ENCODE results near the gene FJX1.
"Not testable (repeated sequence)": the region's sequence is repeated elsewhere in the genome, so short reads cannot be mapped to it uniquely, and the experiment has no call there.

FJX1 gene

GRCh38 chr11:35662061-35662648, 43.9 kb downstream of the FJX1 start:
- Histone ChIP-seq H3K27me3 (peaks cover 60% of the 10 kb centered on the region), H3K27ac (peak overlapping the region; percentile 68), H3K4me3 (ENCODE audit: low read depth in 1 of 2, low read length in 1 of 2) (peak overlapping the region; percentile 64 to 72), H3K4me1 (ENCODE audit: control insufficient read depth in 1 of 2, insufficient read depth in 1 of 2, low read depth in 1 of 2, low read length in 1 of 2) (peaks cover 16 to 23% of the 10 kb centered on the region in 2 experiments), H3K9me3 (no peaks in the 10 kb centered on the region), H3K36me3 (no peaks in the 10 kb centered on the region)
- no peak for TF ChIP-seq CTCF (IDR thresholded peaks at IDR 0.05)

- Histone ChIP-seq H3K9me3 (no peaks in the 10 kb centered on the region), H3K27ac (peak within 1 kb of the TSS; percentile 68), H3K36me3 (no peaks in the 10 kb centered on the region), H3K27me3 (peaks cover 53% of the 10 kb centered on the region), H3K4me3 (ENCODE audit: low read depth in 1 of 2, low read length in 1 of 2) (peak within 1 kb of the TSS; percentile 64 to 72), H3K4me1 (ENCODE audit: control insufficient read depth in 1 of 2, insufficient read depth in 1 of 2, low read depth in 1 of 2, low read length in 1 of 2) (peaks cover 16 to 23% of the 10 kb centered on the region in 2 experiments)
- no peak for TF ChIP-seq CTCF (IDR thresholded peaks at IDR 0.05)
Measured at GRCh38 chr11:35662649-35663407, 44.6 kb downstream of the FJX1 start, which contains the start of gene TRIM44. Gene TRIM44 (plus strand): TSS chr11:35662775. CDS start chr11:35663112, 337 bp downstream.

DNA sequence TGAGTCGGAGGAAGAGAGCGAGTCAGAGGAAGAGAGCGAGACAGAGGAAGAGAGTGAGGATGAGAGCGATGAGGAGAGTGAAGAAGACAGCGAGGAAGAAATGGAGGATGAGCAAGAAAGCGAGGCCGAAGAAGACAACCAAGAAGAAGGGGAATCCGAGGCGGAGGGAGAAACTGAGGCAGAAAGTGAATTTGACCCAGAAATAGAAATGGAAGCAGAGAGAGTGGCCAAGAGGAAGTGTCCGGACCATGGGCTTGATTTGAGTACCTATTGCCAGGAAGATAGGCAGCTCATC, 45.1 kb downstream of the FJX1 start:
- Histone ChIP-seq H3K4me3 (ENCODE audit: low read depth in 1 of 2, low read length in 1 of 2) (peak overlapping the region; percentile 64 to 72), H3K27me3 (peaks cover 48% of the 10 kb centered on the region), H3K36me3 (no peaks in the 10 kb centered on the region), H3K27ac (peak overlapping the region; percentile 68), H3K4me1 (ENCODE audit: control insufficient read depth in 1 of 2, insufficient read depth in 1 of 2, low read depth in 1 of 2, low read length in 1 of 2) (peaks cover 16 to 23% of the 10 kb centered on the region in 2 experiments), H3K9me3 (no peaks in the 10 kb centered on the region)
- no peak for TF ChIP-seq CTCF (IDR thresholded peaks at IDR 0.05)

DNA sequence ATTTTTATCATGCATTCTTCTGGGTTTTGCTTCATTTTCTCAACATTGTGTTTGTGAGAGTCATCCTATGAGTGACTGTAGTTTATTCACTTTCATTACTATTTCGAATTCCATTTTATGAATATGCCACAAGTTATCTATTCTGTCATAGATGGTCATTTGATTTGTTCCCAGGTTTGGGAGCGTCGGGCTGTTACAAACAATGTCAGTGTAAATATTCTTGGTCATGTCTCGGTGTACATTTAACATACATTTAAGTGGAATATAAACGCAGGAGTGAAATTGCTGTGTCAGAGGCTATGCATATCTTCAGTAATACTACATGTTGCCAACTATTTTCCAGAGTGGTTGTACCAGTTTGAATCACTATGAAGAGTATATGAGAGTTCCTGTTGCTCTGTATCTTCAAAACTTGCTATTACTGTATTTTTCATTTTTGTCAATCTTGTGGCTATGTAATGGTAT, 46.7 kb downstream of the FJX1 start:
- H3K9me3 ChIP-seq = no peaks in the 10 kb centered on the region
- no peak for TF ChIP-seq CTCF (IDR thresholded peaks at IDR 0.05)
- no peak overlapping the region for H3K4me3 ChIP-seq (ENCODE audit: low read depth in 1 of 2, low read length in 1 of 2)
- H3K4me1 ChIP-seq (ENCODE audit: control insufficient read depth in 1 of 2, insufficient read depth in 1 of 2, low read depth in 1 of 2, low read length in 1 of 2) = peaks cover 16 to 23% of the 10 kb centered on the region in 2 experiments
- H3K36me3 ChIP-seq = no peaks in the 10 kb centered on the region
- no peak overlapping the region for H3K27ac ChIP-seq
- H3K27me3 ChIP-seq = peaks cover 31% of the 10 kb centered on the region

GRCh38 chr11:35667257-35667656, 49.0 kb downstream of the FJX1 start:
- Histone ChIP-seq H3K4me1 (ENCODE audit: control insufficient read depth in 1 of 2, insufficient read depth in 1 of 2, low read depth in 1 of 2, low read length in 1 of 2) (peaks cover 11 to 19% of the 10 kb centered on the region in 2 experiments), H3K9me3 (no peaks in the 10 kb centered on the region), H3K4me3 (ENCODE audit: low read depth in 1 of 2, low read length in 1 of 2) (no peak overlapping the region), H3K27ac (no peak overlapping the region), H3K27me3 (peaks cover 9% of the 10 kb centered on the region), H3K36me3 (no peaks in the 10 kb centered on the region)
- TF ChIP-seq CTCF (IDR thresholded peaks at IDR 0.05) = no peak

DNA sequence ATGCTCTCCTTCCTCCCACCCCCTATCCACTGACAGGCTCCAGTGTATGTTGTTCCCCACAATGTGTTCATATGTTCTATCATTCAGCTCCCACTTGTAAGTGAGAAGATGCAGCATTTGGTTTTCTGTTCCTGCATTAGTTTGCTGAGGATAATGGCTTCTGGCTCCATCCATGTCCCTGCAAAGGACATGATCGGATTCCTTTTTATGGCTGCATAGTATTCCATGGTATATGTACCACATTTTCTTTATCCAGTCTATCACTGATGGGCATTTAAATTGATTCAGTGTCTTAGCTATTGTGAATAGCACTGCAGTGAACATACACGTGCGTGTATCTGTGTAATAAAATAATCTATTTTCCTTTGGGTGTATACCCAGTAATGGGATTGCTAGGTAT, 50.1 kb downstream of the FJX1 start:
- not testable (repeated sequence) for H3K36me3 ChIP-seq; H3K27me3 ChIP-seq; H3K4me1 ChIP-seq (ENCODE audit: control insufficient read depth in 1 of 2, insufficient read depth in 1 of 2, low read depth in 1 of 2, low read length in 1 of 2); H3K4me3 ChIP-seq (ENCODE audit: low read depth in 1 of 2, low read length in 1 of 2); H3K27ac ChIP-seq; H3K9me3 ChIP-seq

All from neutrophil (primary cell).